Sigmoid colon (tissue), 7 donors: ENCODE data around the gene SHISA6. TPM values are rescaled to one million over a fixed set of nuclear protein-coding genes. Genes with fewer than 3 reads are reported as not detected.

Source experiments
- DNase-seq: peaks from one replicate; pipeline ENCODE4 v3.0.0-alpha.2; 2019
- H3K27ac ChIP-seq, 4 donors: fragments of 200-600 bp; sonication (generic); one replicate each; pipeline ENCODE4 v1.5.1; 2016 to 2019; ENCODE audit warnings: mild to moderate bottlenecking in 1 of 4
- H3K27me3 ChIP-seq, 3 donors: fragments of 200-600 bp; sonication (generic); one replicate each; pipeline ENCODE4 v1.5.1; 2019; ENCODE audit warnings: mild to moderate bottlenecking in 1 of 3
- H3K36me3 ChIP-seq, 4 donors: fragments of 200-600 bp; sonication (generic); one replicate each; pipeline ENCODE4 v1.5.1; 2016 to 2019
- H3K4me1 ChIP-seq, 4 donors: fragments of 200-600 bp; sonication (generic); one replicate each; pipeline ENCODE4 v1.5.1; 2017 to 2019
- H3K4me3 ChIP-seq, 4 donors: fragments of 200-600 bp; sonication (generic); one replicate each; pipeline ENCODE4 v1.5.1; 2017 to 2019; ENCODE audit warnings: mild to moderate bottlenecking in 2 of 4, moderate library complexity in 1 of 4
- H3K9me3 ChIP-seq, 4 donors: fragments of 200-600 bp in 3 of 4; sonication (generic) in 3 of 4; one replicate each; pipeline versions ENCODE4 v1.5.1 to v1.6.1; 2013 to 2019
- EP300 ChIP-seq, 4 donors: sonication (generic); formaldehyde crosslinking; IDR thresholded peaks; one replicate each; pipeline ENCODE4 v1.6.1; 2017; ENCODE audit warnings: antibody characterized with exemption in 4 of 4
- POLR2A ChIP-seq, 2 donors: fragments of 450-650 bp; IDR thresholded peaks; one replicate each; pipeline ENCODE4 v1.6.1; 2016; ENCODE audit warnings: antibody characterized with exemption in 2 of 2, mild to moderate bottlenecking in 2 of 2, moderate library complexity in 2 of 2
- POLR2AphosphoS5 ChIP-seq, 4 donors: sonication (generic); formaldehyde crosslinking; IDR thresholded peaks; one replicate each; pipeline ENCODE4 v1.6.1; 2017; ENCODE audit warnings: antibody characterized with exemption in 4 of 4
- whole genome bisulfite sequencing, 2 donors: extraction: QIAGEN DNeasy Blood & Tissue Kit; methylation state at CpG; one replicate each; pipeline ENCODE4 v1.1.7; 2013; 5-methylcytosine and 5-hydroxymethylcytosine counted together
- intact Hi-C: fragments of 100-400 bp; cut with DNase I; formaldehyde crosslinking; loops from one replicate; pipeline ENCODE4 v1.15.1; 2023
- polyA plus RNA-seq, 3 donors: library from polyadenylated mRNA; stranded (reverse); fragments of 200-250 nt; gene quantifications; one replicate each; pipeline ENCODE4 v1.2.3, GENCODE V29; 2013
- total RNA-seq, 4 donors: library from RNA; depleted of rRNA; stranded (reverse); fragments of >200 nt; gene quantifications; one replicate each; pipeline ENCODE4 v1.1.0, GENCODE V29; 2016
- TF ChIP-seq, protein P1 (sequence below), 4 experiments: fragments of 450-650 bp in 3 of 4; fragments of 200-600 bp in 1 of 4; IDR thresholded peaks; one replicate each; pipeline ENCODE4 v1.5.1; 2016 to 2019; ENCODE audit warnings: antibody characterized with exemption in 4 of 4, mild to moderate bottlenecking in 3 of 4, moderate library complexity in 2 of 4
- donor health status: healthy with polysubstance abuse.
- donor health status: Bipolar disorder and iron deficiency.
- donor health status: healthy.

The SHISA6 gene
- total and polyA plus RNA-seq, 7 donors, result under 0.01 to 1.1 (median 0.38) TPM; not detected in 1

DNA sequence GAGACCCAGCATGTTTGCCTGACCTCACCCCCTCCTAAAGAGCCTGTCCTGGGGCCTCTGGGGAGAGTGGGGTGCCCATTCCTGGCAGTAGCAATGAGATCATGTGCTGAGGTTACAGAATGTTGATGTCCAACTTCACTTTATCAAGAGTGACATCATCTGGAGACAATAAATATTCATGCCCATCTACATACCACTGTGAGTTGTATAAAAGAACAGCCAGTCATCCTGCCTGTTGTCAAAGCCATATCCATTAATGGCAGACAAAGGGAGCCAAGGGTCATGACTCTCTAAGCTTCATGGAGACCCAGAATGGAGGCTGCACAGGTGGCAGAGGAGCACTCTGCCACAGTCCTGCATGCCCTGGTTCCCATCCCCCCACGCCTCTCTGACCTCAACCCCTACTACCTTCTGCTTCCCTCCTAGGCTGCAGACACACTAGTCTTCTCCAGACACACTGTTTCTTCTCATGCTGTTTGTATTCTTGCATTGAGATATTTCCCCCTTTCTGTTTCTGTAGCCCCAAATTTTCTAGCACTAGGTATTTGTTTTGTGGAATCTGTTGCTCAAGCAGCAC, 27.1 kb downstream of the SHISA6 start:
- peaks cover 0 to 5% (median 3%) of the 10 kb centered on the region in 4 donors for H3K9me3 ChIP-seq
- no peaks in the 10 kb centered on the region for H3K36me3 ChIP-seq
- DNase-seq, result no peak
- H3K27ac ChIP-seq, result no peak overlapping the region
- H3K27me3 ChIP-seq, result no peaks in the 10 kb centered on the region
- WGBS, 2 donors, result 70 to 79% methylated on average over 1 of the region's 1 CpG
- TF ChIP-seq POLR2A (IDR thresholded peaks at IDR 0.05) (no peak), POLR2AphosphoS5 (IDR thresholded peaks at IDR 0.05) (no peak), EP300 (IDR thresholded peaks at IDR 0.05) (no peak)
- TF ChIP-seq, protein P1, sequence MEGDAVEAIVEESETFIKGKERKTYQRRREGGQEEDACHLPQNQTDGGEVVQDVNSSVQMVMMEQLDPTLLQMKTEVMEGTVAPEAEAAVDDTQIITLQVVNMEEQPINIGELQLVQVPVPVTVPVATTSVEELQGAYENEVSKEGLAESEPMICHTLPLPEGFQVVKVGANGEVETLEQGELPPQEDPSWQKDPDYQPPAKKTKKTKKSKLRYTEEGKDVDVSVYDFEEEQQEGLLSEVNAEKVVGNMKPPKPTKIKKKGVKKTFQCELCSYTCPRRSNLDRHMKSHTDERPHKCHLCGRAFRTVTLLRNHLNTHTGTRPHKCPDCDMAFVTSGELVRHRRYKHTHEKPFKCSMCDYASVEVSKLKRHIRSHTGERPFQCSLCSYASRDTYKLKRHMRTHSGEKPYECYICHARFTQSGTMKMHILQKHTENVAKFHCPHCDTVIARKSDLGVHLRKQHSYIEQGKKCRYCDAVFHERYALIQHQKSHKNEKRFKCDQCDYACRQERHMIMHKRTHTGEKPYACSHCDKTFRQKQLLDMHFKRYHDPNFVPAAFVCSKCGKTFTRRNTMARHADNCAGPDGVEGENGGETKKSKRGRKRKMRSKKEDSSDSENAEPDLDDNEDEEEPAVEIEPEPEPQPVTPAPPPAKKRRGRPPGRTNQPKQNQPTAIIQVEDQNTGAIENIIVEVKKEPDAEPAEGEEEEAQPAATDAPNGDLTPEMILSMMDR (IDR thresholded peaks at IDR 0.05), result no peak
- intact Hi-C loops, result no loop called here
- H3K4me1 ChIP-seq, result no peaks in the 10 kb centered on the region
- H3K4me3 ChIP-seq, result no peak overlapping the region

DNA sequence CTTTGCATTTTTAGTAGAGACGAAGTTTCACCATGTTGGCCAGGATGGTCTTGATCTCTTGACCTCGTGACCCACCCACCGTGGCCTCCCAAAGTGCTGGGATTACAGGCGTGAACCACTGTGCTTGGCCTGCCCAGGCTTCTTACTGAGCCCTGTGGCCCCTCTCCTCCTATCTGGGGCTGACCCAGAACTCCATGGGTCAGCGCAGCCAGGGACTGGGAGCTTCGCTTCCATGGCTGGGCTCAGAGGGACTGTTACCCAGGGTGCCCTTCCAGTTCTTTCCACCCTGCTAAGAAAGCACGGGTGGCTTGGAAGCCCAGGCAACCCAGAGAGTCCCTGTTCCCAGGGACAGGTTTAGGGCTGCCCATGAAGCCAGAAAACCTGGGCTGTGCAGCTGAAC, 28.2 kb downstream of the SHISA6 start:
- DNase-seq, result no peak
- Histone ChIP-seq H3K9me3 (peaks cover 0 to 5% (median 2%) of the 10 kb centered on the region in 4 donors), H3K4me1 (no peaks in the 10 kb centered on the region), H3K27me3 (no peaks in the 10 kb centered on the region), H3K4me3 (no peak overlapping the region), H3K27ac (no peak overlapping the region), H3K36me3 (no peaks in the 10 kb centered on the region)
- intact Hi-C loops, result no loop called here
- WGBS, 2 donors, result 89 to 92% methylated on average over 7 of the region's 7 CpGs
- no peak for TF ChIP-seq POLR2AphosphoS5 (IDR thresholded peaks at IDR 0.05)
- TF ChIP-seq EP300 (IDR thresholded peaks at IDR 0.05), result no peak
- no peak for TF ChIP-seq POLR2A (IDR thresholded peaks at IDR 0.05)
- TF ChIP-seq, protein P1 (IDR thresholded peaks at IDR 0.05), result no peak

DNA sequence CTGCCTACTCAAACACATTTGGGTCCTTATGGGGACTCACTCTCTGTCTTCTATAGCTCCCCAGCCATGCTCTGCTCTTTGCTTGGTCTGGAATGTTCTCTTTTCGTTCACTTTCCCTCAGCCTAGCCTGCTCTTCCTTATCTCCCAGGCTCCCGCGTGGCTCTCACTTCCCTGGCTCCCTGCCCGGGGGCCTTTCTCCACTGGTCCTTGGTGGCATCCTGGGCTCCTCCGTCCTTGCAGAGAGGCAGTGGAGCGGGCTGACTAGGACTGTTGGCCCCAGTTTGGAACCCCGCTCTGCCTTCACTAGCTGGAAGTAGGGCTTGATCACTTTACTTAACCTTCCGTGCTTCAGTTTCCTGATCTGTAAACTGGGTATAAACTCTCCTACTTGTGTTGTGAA, 31.2 kb downstream of the SHISA6 start:
- WGBS, 2 donors, result 89 to 90% methylated on average over 8 of the region's 8 CpGs
- Histone ChIP-seq H3K27ac (no peak overlapping the region), H3K4me1 (no peaks in the 10 kb centered on the region), H3K36me3 (no peaks in the 10 kb centered on the region), H3K27me3 (no peaks in the 10 kb centered on the region), H3K4me3 (no peak overlapping the region), H3K9me3 (no peaks in the 10 kb centered on the region)
- DNase-seq, result no peak
- TF ChIP-seq, protein P1 (IDR thresholded peaks at IDR 0.05), result no peak
- TF ChIP-seq POLR2A (IDR thresholded peaks at IDR 0.05) (no peak), EP300 (IDR thresholded peaks at IDR 0.05) (no peak), POLR2AphosphoS5 (IDR thresholded peaks at IDR 0.05) (no peak)
- intact Hi-C loops, result no loop called here

DNA sequence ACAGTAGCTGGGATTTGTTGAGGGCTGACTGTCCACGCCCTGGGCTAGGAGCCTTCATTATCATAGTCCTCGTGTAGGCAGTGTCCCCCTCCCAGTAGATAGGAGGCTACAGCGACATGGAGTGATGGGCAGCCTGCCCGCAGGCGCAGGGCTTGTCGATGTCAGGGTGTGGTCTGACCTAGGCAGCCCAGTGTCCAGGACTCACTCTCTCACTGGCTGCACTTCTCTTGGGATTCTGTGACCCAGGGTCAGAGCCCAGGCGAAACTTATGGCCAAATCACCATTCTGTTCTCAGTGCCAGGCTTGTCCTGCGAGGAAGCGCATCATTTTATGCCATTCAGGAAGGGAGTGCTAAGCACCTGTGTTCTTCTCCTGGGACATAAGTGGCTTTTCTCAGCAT, 32.6 kb downstream of the SHISA6 start:
- 91 to 92% methylated on average over 9 of the region's 9 CpGs for WGBS, 2 donors
- TF ChIP-seq, protein P1 (IDR thresholded peaks at IDR 0.05), result no peak
- TF ChIP-seq POLR2AphosphoS5 (IDR thresholded peaks at IDR 0.05) (no peak), EP300 (IDR thresholded peaks at IDR 0.05) (no peak), POLR2A (IDR thresholded peaks at IDR 0.05) (no peak)
- intact Hi-C loops, result no loop called here
- DNase-seq, result no peak
- no peak overlapping the region for H3K27ac ChIP-seq
- no peaks in the 10 kb centered on the region for H3K27me3 ChIP-seq
- H3K4me1 ChIP-seq, result no peaks in the 10 kb centered on the region
- no peaks in the 10 kb centered on the region for H3K9me3 ChIP-seq
- no peaks in the 10 kb centered on the region for H3K36me3 ChIP-seq
- no peak overlapping the region for H3K4me3 ChIP-seq

DNA sequence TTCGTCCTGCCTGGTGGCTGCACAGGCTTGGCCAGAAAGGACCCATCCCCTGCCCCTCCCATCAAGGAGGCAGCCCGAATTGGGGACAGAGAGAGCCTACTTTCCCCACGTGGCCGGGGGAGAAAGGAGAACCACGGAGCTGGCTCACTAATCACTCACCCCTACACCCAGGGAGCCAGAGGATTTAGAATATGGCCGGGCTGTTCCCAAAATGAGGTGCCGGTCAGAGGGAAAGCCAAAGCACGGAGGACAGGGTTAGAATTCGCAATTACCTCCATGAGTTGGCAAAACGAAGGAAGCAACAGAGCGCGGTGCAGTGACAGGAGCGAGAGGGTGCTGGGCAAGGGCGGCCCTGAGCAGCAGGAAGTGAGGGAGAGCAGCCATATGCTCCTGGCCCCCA, 33.1 kb downstream of the SHISA6 start:
- H3K36me3 ChIP-seq, result no peaks in the 10 kb centered on the region
- TF ChIP-seq, protein P1 (IDR thresholded peaks at IDR 0.05), result no peak
- TF ChIP-seq POLR2A (IDR thresholded peaks at IDR 0.05) (no peak), POLR2AphosphoS5 (IDR thresholded peaks at IDR 0.05) (no peak), EP300 (IDR thresholded peaks at IDR 0.05) (no peak)
- H3K27me3 ChIP-seq, result no peaks in the 10 kb centered on the region
- no peaks in the 10 kb centered on the region for H3K4me1 ChIP-seq
- no peak overlapping the region for H3K4me3 ChIP-seq
- no peaks in the 10 kb centered on the region for H3K9me3 ChIP-seq
- 92% methylated on average over 14 of the region's 14 CpGs for WGBS, 2 donors
- H3K27ac ChIP-seq, result no peak overlapping the region
- DNase-seq, result no peak
- intact Hi-C loops, result no loop called here
